Measurements from ENCODE around the gene YIPF1. TPM values are rescaled to one million over a fixed set of nuclear protein-coding genes. Genes with fewer than 3 reads are reported as not detected.

Gene YIPF1
- total and polyA plus RNA-seq, 4 donors = 19.9 to 33.3 (median 25.1) TPM

DNA sequence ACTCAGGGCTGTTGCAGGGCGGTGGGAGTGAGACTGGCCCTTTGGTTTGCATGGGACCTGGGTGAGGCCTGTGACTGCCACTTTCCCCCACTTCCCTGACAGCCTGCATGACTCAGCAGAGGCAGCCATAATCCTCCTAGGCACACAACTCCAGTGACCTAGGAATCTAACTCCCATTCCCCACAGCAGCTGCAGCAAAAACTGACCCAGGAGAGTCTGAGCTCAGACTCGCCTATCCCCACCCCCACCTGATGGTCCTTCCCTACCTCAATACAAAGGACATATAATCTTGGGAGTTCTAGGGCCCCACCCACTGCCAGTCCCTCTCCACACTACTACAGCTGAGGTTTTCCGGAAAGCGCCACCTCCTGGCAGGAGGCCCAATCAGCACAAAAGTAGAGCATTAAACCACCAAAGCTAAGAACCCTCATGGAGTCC, 78.2 kb downstream of the YIPF1 start:
- H3K4me3 ChIP-seq = no peak overlapping the region
- no peaks in the 10 kb centered on the region for H3K27me3 ChIP-seq (ENCODE audit: control insufficient read depth in 3 of 3, insufficient read depth in 3 of 3, low read length in 2 of 3)
- ATAC-seq (ENCODE audit: insufficient read depth, low FRiP score) = no peak
- no peaks in the 10 kb centered on the region for H3K9me3 ChIP-seq (ENCODE audit: control insufficient read depth in 4 of 4, insufficient read depth in 3 of 4, low read length in 3 of 4)
- H3K27ac ChIP-seq (ENCODE audit: low read depth in 1 of 2, low read length in 1 of 2) = no peak overlapping the region
- peaks cover 0 to 10% (median 2%) of the 10 kb centered on the region in 4 donors for H3K36me3 ChIP-seq (ENCODE audit: control insufficient read depth in 4 of 4, insufficient read depth in 4 of 4, low read length in 4 of 4)
- no peak overlapping the region for H3K9ac ChIP-seq (ENCODE audit: insufficient read depth in 1 of 2, low read length in 2 of 2)
- DNase-seq = no peak
- peaks cover 0 to 2% (median 0%) of the 10 kb centered on the region in 5 donors for H3K4me1 ChIP-seq (ENCODE audit: control insufficient read depth in 5 of 5, insufficient read depth in 5 of 5, low read length in 5 of 5)
- TF ChIP-seq, protein P1, sequence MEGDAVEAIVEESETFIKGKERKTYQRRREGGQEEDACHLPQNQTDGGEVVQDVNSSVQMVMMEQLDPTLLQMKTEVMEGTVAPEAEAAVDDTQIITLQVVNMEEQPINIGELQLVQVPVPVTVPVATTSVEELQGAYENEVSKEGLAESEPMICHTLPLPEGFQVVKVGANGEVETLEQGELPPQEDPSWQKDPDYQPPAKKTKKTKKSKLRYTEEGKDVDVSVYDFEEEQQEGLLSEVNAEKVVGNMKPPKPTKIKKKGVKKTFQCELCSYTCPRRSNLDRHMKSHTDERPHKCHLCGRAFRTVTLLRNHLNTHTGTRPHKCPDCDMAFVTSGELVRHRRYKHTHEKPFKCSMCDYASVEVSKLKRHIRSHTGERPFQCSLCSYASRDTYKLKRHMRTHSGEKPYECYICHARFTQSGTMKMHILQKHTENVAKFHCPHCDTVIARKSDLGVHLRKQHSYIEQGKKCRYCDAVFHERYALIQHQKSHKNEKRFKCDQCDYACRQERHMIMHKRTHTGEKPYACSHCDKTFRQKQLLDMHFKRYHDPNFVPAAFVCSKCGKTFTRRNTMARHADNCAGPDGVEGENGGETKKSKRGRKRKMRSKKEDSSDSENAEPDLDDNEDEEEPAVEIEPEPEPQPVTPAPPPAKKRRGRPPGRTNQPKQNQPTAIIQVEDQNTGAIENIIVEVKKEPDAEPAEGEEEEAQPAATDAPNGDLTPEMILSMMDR (IDR thresholded peaks at IDR 0.05; ENCODE audit: control extremely low read depth, extremely low read depth) = no peak
- WGBS, 2 donors = 94 to 96% methylated on average over 4 of the region's 4 CpGs

DNA sequence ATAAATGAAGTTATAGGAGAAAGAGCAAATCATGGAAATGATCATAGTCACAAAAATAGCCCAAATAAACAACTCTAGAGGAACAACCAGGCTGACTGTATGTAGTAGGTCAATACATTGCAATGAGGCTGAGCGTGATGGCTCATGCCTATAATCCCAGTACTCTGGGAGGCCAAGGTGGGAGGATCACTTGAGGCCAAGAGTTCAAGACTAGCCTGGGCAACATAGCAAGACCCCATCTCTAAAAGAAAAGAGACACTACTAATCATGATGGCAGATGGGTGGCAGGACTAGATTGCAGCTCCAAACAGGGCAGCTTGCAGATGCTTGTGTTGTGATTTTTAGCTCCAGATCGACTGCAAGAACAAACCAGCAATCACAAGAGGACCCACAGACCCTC, 79.1 kb downstream of the YIPF1 start:
- no peak for DNase-seq
- Histone ChIP-seq H3K27ac (ENCODE audit: low read depth in 1 of 2, low read length in 1 of 2) (no peak overlapping the region), H3K9me3 (ENCODE audit: control insufficient read depth in 4 of 4, insufficient read depth in 3 of 4, low read length in 3 of 4) (no peaks in the 10 kb centered on the region), H3K27me3 (ENCODE audit: control insufficient read depth in 3 of 3, insufficient read depth in 3 of 3, low read length in 2 of 3) (no peaks in the 10 kb centered on the region), H3K4me3 (no peak overlapping the region), H3K4me1 (ENCODE audit: control insufficient read depth in 5 of 5, insufficient read depth in 5 of 5, low read length in 5 of 5) (peaks cover 0 to 2% (median 0%) of the 10 kb centered on the region in 5 donors), H3K9ac (ENCODE audit: insufficient read depth in 1 of 2, low read length in 2 of 2) (no peak overlapping the region), H3K36me3 (ENCODE audit: control insufficient read depth in 4 of 4, insufficient read depth in 4 of 4, low read length in 4 of 4) (peaks cover 0 to 10% (median 2%) of the 10 kb centered on the region in 4 donors)
- 75 to 100% methylated on average over 2 of the region's 2 CpGs for WGBS, 2 donors
- TF ChIP-seq, protein P1 (IDR thresholded peaks at IDR 0.05; ENCODE audit: control extremely low read depth, extremely low read depth) = no peak
- no peak for ATAC-seq (ENCODE audit: insufficient read depth, low FRiP score)

DNA sequence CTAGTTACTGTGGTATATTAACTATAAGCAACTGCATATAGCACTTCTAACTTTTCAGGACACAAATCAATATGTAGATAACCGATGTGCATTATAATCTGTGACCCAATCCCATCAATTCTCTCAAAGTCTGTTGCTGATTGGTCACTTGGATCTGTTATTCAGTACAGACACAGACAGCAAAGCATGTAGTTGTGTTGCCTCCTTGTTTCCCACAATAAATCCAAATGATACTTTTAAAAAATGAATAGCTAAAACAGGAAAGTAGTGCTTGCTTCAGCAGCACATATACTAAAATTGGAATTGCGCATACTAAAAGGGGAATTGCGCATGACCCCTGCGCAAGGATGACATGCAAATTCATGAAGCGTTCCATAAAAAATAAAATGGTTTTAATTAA, 79.6 kb downstream of the YIPF1 start:
- DNase-seq (no peak), ATAC-seq (ENCODE audit: insufficient read depth, low FRiP score) (no peak)
- Histone ChIP-seq H3K9ac (ENCODE audit: insufficient read depth in 1 of 2, low read length in 2 of 2) (no peak overlapping the region), H3K4me1 (ENCODE audit: control insufficient read depth in 5 of 5, insufficient read depth in 5 of 5, low read length in 5 of 5) (peaks cover 0 to 2% (median 0%) of the 10 kb centered on the region in 5 donors), H3K4me3 (no peak overlapping the region), H3K9me3 (ENCODE audit: control insufficient read depth in 4 of 4, insufficient read depth in 3 of 4, low read length in 3 of 4) (no peaks in the 10 kb centered on the region), H3K27ac (ENCODE audit: low read depth in 1 of 2, low read length in 1 of 2) (no peak overlapping the region), H3K27me3 (ENCODE audit: control insufficient read depth in 3 of 3, insufficient read depth in 3 of 3, low read length in 2 of 3) (no peaks in the 10 kb centered on the region), H3K36me3 (ENCODE audit: control insufficient read depth in 4 of 4, insufficient read depth in 4 of 4, low read length in 4 of 4) (peaks cover 0 to 13% (median 2%) of the 10 kb centered on the region in 4 donors)
- TF ChIP-seq, protein P1 (IDR thresholded peaks at IDR 0.05; ENCODE audit: control extremely low read depth, extremely low read depth) = no peak
- WGBS, 2 donors = 84 to 97% methylated on average over 5 of the region's 5 CpGs

DNA sequence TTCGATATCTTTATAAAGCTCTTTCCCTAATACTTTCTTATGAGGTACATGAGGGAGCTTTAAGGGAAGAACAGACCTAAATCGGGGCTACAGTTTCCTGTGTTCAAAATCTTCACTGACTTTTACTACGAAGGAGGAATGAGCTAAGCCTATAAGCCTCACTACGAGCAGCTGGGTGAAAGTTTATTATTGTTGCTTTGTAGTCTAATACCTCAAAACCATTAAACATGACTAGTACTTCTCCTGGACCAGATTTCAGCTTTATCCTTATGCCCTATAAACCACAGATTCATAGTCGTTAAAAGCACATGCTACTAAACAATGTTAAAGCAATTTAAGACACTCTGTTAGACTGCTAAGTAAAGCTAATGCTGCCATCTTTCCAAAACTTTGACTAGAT, 81.7 kb downstream of the YIPF1 start:
- no peak for DNase-seq
- Histone ChIP-seq H3K9ac (ENCODE audit: insufficient read depth in 1 of 2, low read length in 2 of 2) (no peak overlapping the region), H3K36me3 (ENCODE audit: control insufficient read depth in 4 of 4, insufficient read depth in 4 of 4, low read length in 4 of 4) (peaks cover 0 to 13% (median 4%) of the 10 kb centered on the region in 4 donors), H3K4me1 (ENCODE audit: control insufficient read depth in 5 of 5, insufficient read depth in 5 of 5, low read length in 5 of 5) (peaks cover 0 to 2% (median 0%) of the 10 kb centered on the region in 5 donors), H3K9me3 (ENCODE audit: control insufficient read depth in 4 of 4, insufficient read depth in 3 of 4, low read length in 3 of 4) (no peaks in the 10 kb centered on the region), H3K27ac (ENCODE audit: low read depth in 1 of 2, low read length in 1 of 2) (no peak overlapping the region), H3K27me3 (ENCODE audit: control insufficient read depth in 3 of 3, insufficient read depth in 3 of 3, low read length in 2 of 3) (no peaks in the 10 kb centered on the region), H3K4me3 (no peak overlapping the region)
- TF ChIP-seq, protein P1 (IDR thresholded peaks at IDR 0.05; ENCODE audit: control extremely low read depth, extremely low read depth) = no peak
- no peak for ATAC-seq (ENCODE audit: insufficient read depth, low FRiP score)
- 85 to 90% methylated on average over 5 of the region's 5 CpGs for WGBS, 2 donors
